OCI-LY1 (cell line): ENCODE data around the gene YIPF3.

Experiments
- EZH2 ChIP-seq: fragments of 200-600 bp; sonication (generic), shearing (Covaris generic); IDR thresholded peaks from 2 replicates; pipeline ENCODE4 v1.8.0; 2017; ENCODE audit warnings: borderline replicate concordance, mixed run types, mild to moderate bottlenecking, antibody characterized with exemption, low read length, moderate library complexity, mixed read lengths
- TF ChIP-seq, protein P1 (sequence below): fragments of 200-600 bp; sonication (generic), shearing (Covaris generic); IDR thresholded peaks from 2 replicates; pipeline ENCODE4 v1.5.1; 2017; ENCODE audit warnings: mild to moderate bottlenecking, antibody characterized with exemption, low read length, moderate library complexity, mixed read lengths

DNA sequence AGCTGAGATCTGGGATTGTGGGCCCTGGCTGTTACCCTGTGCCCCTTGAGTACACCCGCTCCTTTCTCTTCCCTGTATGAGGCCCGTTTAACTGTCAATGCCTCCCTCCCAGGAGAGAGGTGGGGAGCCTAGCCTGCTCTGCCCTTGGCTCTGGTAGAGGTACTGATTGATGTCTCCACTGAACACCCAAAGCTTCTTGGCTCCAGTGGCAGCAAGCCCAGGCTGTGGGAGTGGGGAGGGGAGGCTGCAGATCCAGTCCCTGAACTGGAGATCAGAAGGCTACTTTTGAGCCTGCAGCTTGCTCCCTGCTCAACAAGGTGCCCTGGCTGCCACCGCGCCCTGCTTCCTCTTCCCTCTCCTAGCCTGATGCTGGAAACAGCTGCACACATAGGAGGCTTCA, 14.1 kb downstream of the YIPF3 start:
- TF ChIP-seq, protein P1, sequence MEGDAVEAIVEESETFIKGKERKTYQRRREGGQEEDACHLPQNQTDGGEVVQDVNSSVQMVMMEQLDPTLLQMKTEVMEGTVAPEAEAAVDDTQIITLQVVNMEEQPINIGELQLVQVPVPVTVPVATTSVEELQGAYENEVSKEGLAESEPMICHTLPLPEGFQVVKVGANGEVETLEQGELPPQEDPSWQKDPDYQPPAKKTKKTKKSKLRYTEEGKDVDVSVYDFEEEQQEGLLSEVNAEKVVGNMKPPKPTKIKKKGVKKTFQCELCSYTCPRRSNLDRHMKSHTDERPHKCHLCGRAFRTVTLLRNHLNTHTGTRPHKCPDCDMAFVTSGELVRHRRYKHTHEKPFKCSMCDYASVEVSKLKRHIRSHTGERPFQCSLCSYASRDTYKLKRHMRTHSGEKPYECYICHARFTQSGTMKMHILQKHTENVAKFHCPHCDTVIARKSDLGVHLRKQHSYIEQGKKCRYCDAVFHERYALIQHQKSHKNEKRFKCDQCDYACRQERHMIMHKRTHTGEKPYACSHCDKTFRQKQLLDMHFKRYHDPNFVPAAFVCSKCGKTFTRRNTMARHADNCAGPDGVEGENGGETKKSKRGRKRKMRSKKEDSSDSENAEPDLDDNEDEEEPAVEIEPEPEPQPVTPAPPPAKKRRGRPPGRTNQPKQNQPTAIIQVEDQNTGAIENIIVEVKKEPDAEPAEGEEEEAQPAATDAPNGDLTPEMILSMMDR, result no peak
- no peak for TF ChIP-seq EZH2
